Measurements from ENCODE around the gene SLC4A1AP. TPM values are rescaled to one million over a fixed set of nuclear protein-coding genes. Genes with fewer than 3 reads are reported as not detected.

Gene SLC4A1AP
- total RNA-seq, 1 experiment from 2014 or later, result 33.8 TPM

- POLR2A ChIA-PET, result no interaction called here
- no TSS peak for BruUV-seq (replicated peaks)
Observed at GRCh38 chr2:27615316-27615715, 48.4 kb upstream of the SLC4A1AP start.

DNA sequence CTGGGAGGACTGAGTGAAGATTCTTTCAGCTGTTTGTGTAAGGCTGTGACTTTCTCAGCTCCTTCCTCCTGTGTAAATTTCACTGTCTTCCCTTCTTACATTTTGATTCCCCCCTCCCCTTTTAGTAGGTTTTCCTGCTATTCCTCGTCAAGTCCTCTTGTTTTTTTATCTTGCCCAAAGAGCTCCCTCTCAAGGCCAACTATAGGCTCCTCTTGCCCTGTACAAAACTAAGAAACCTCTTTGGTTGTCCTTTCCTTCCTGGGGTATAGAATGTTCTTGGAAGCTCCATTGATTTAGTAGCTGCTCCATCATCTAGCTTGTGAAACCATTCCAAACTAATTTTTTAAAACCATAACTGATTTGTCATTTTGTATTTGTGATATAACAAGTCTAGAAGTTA, 42.2 kb upstream of the SLC4A1AP start:
- no peak overlapping the region for H3K27ac Mint-ChIP-seq (ENCODE audit: unreplicated experiment)
- POLR2A ChIA-PET, result no interaction called here

More at GRCh38 chr2:27615316-27615715, 48.4 kb upstream of the SLC4A1AP start:
- TF ChIP-seq, protein P1, sequence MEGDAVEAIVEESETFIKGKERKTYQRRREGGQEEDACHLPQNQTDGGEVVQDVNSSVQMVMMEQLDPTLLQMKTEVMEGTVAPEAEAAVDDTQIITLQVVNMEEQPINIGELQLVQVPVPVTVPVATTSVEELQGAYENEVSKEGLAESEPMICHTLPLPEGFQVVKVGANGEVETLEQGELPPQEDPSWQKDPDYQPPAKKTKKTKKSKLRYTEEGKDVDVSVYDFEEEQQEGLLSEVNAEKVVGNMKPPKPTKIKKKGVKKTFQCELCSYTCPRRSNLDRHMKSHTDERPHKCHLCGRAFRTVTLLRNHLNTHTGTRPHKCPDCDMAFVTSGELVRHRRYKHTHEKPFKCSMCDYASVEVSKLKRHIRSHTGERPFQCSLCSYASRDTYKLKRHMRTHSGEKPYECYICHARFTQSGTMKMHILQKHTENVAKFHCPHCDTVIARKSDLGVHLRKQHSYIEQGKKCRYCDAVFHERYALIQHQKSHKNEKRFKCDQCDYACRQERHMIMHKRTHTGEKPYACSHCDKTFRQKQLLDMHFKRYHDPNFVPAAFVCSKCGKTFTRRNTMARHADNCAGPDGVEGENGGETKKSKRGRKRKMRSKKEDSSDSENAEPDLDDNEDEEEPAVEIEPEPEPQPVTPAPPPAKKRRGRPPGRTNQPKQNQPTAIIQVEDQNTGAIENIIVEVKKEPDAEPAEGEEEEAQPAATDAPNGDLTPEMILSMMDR (IDR thresholded peaks at IDR 0.05; ENCODE audit: insufficient read depth in 1 of 2, low read depth in 1 of 2, low read length in 1 of 2, severe bottlenecking in 1 of 2, unreplicated experiment in 1 of 2), result no peak
- Histone ChIP-seq H3K36me3 (ENCODE audit: control insufficient read depth, insufficient read depth, low read length) (peaks cover 4% of the 10 kb centered on the region), H3K4me1 (no peaks in the 10 kb centered on the region), H3K4me3 (ENCODE audit: low read depth, low read length) (no peak overlapping the region), H3K27me3 (replicated peaks; ENCODE audit: control insufficient read depth, insufficient read depth, low read length) (no peaks in the 10 kb centered on the region), H3K9me3 (no peaks in the 10 kb centered on the region)
- Mint-ChIP-seq H3K4me1 (ENCODE audit: low read depth, unreplicated experiment) (no peaks in the 10 kb centered on the region), H3K4me3 (ENCODE audit: unreplicated experiment) (no peak overlapping the region), H3K36me3 (ENCODE audit: insufficient read depth, unreplicated experiment) (peaks cover 32% of the 10 kb centered on the region), H3K9me3 (ENCODE audit: unreplicated experiment) (no peaks in the 10 kb centered on the region), H3K27me3 (ENCODE audit: insufficient read depth, unreplicated experiment) (no peaks in the 10 kb centered on the region), H3K27ac (ENCODE audit: unreplicated experiment) (no peak overlapping the region)
- intact Hi-C loops (cut with micrococcal nuclease; ENCODE audit: unreplicated experiment), result no loop called here
- no peak for DNase-seq
- CTCF ChIA-PET, result no interaction called here

DNA sequence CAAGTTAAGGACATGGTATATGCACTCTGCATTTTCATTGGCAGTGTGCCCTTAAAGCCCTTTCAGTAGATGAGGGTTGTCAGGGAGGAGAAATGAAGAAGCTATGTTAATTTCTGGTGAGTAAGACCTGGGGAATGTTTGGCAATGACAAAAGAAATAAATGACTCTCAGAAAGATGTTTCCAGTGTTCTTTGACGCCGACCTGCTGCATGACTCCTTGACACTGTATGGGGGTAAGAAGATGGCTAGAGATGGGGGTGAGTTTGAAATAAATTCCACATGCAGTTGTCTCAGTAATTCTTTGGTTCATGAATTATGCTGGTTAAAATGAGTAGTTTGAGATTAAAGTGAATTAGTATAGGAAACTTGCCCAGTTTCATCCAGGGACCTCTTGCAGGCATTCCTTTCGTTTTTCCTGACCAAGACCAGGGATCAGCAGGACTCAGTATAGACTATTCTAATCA, 40.7 kb upstream of the SLC4A1AP start:
- no peaks in the 10 kb centered on the region for H3K27me3 Mint-ChIP-seq (ENCODE audit: insufficient read depth, unreplicated experiment)
- H3K9me3 Mint-ChIP-seq (ENCODE audit: unreplicated experiment), result no peaks in the 10 kb centered on the region
- Histone ChIP-seq H3K27me3 (replicated peaks; ENCODE audit: control insufficient read depth, insufficient read depth, low read length) (no peaks in the 10 kb centered on the region), H3K36me3 (ENCODE audit: control insufficient read depth, insufficient read depth, low read length) (no peaks in the 10 kb centered on the region; the same call in 1 of the 2 replicates), H3K4me3 (ENCODE audit: low read depth, low read length) (no peak overlapping the region), H3K4me1 (0 out of 2 replicates have a peak, but pooled peaks cover 4% of the 10 kb centered on the region), H3K9me3 (no peaks in the 10 kb centered on the region)
- TF ChIP-seq, protein P1 (IDR thresholded peaks at IDR 0.05; ENCODE audit: insufficient read depth in 1 of 2, low read depth in 1 of 2, low read length in 1 of 2, severe bottlenecking in 1 of 2, unreplicated experiment in 1 of 2), result no peak
- intact Hi-C loops (cut with micrococcal nuclease; ENCODE audit: unreplicated experiment), result loop anchor here (10.0 kb wide), 1 partner anchor 218 kb away; the partner anchor contains the start of gene PPM1G
- H3K36me3 Mint-ChIP-seq (ENCODE audit: insufficient read depth, unreplicated experiment), result peaks cover 35% of the 10 kb centered on the region
- no TSS peak for BruUV-seq (replicated peaks)
- ChIA-PET POLR2A (interaction anchor here (1.5 kb wide), 1 partner anchor 41 kb away, joined by 3 read pairs; the partner anchor contains the start of genes SLC4A1AP and SUPT7L), CTCF (no interaction called here)
- no peak overlapping the region for H3K27ac Mint-ChIP-seq (ENCODE audit: unreplicated experiment)
- DNase-seq, result no peak
- peaks cover 11% of the 10 kb centered on the region for H3K4me1 Mint-ChIP-seq (ENCODE audit: low read depth, unreplicated experiment)
- H3K4me3 Mint-ChIP-seq (ENCODE audit: unreplicated experiment), result no peak overlapping the region

More for the DNA sequence above, 42.2 kb upstream of the SLC4A1AP start:
- peaks cover 1% of the 10 kb centered on the region for H3K36me3 ChIP-seq (ENCODE audit: control insufficient read depth, insufficient read depth, low read length)
- H3K9me3 ChIP-seq, result no peaks in the 10 kb centered on the region
- no peaks in the 10 kb centered on the region for H3K27me3 Mint-ChIP-seq (ENCODE audit: insufficient read depth, unreplicated experiment)
- no TSS peak for BruUV-seq (replicated peaks)
- TF ChIP-seq, protein P1 (IDR thresholded peaks at IDR 0.05; ENCODE audit: insufficient read depth in 1 of 2, low read depth in 1 of 2, low read length in 1 of 2, severe bottlenecking in 1 of 2, unreplicated experiment in 1 of 2), result no peak
- H3K4me3 ChIP-seq (ENCODE audit: low read depth, low read length), result no peak overlapping the region
- H3K4me3 Mint-ChIP-seq (ENCODE audit: unreplicated experiment), result no peak overlapping the region
- H3K4me1 ChIP-seq, result no peaks in the 10 kb centered on the region
- peaks cover 45% of the 10 kb centered on the region for H3K36me3 Mint-ChIP-seq (ENCODE audit: insufficient read depth, unreplicated experiment)
- intact Hi-C loops (cut with micrococcal nuclease; ENCODE audit: unreplicated experiment), result loop anchor here (10.0 kb wide), 1 partner anchor 217 kb away; the partner anchor contains the start of gene PPM1G
- no peaks in the 10 kb centered on the region for H3K27me3 ChIP-seq (replicated peaks; ENCODE audit: control insufficient read depth, insufficient read depth, low read length)
- DNase-seq, result no peak
- H3K9me3 Mint-ChIP-seq (ENCODE audit: unreplicated experiment), result no peaks in the 10 kb centered on the region
- H3K4me1 Mint-ChIP-seq (ENCODE audit: low read depth, unreplicated experiment), result no peaks in the 10 kb centered on the region
- CTCF ChIA-PET, result interaction anchor here (0.6 kb wide), 1 partner anchor 158 kb away, joined by 3 read pairs; no protein-coding TSS in a partner anchor

Measured in Caco-2 (cell line).